GM23338 (cell line): ENCODE results near the gene TRPC4.

Experiments used
- CREB1 ChIP-seq: fragments of 250-450 bp; sonication (Bioruptor Pico); IDR thresholded peaks from 2 replicates; pipeline ENCODE4 v1.5.0; 2020; ENCODE audit warnings: low read depth, mild to moderate bottlenecking, moderate library complexity
- CTCF ChIP-seq, 2 experiments: fragments of 200-600 bp in 1 of 2; sonication (generic) in 1 of 2; conservative IDR thresholded peaks; 2 replicates each; pipeline versions ENCODE4 v1.5.1 to v1.6.1; 2016 to 2017; ENCODE audit warnings: antibody characterized with exemption in 2 of 2, low read depth in 2 of 2, mild to moderate bottlenecking in 2 of 2, moderate library complexity in 1 of 2
- EZH2 ChIP-seq: fragments of 200-600 bp; sonication (generic); IDR thresholded peaks from one replicate; pipeline ENCODE4 v1.8.0; 2017; ENCODE audit warnings: antibody characterized with exemption, mild to moderate bottlenecking, low read depth; ENCODE audit not compliant: unreplicated experiment
- EZH2phosphoT487 ChIP-seq: fragments of 200-600 bp; sonication (generic); IDR thresholded peaks from one replicate; pipeline ENCODE4 v1.8.1; 2018; ENCODE audit warnings: antibody characterized with exemption; ENCODE audit not compliant: unreplicated experiment
- POLR2AphosphoS5 ChIP-seq: IDR thresholded peaks from 2 replicates; pipeline ENCODE4 v1.6.1; 2016; ENCODE audit warnings: antibody characterized with exemption, low read depth
- REST ChIP-seq: IDR thresholded peaks from one replicate; pipeline ENCODE4 v1.6.1; 2018; ENCODE audit warnings: antibody characterized with exemption; ENCODE audit not compliant: unreplicated experiment

DNA sequence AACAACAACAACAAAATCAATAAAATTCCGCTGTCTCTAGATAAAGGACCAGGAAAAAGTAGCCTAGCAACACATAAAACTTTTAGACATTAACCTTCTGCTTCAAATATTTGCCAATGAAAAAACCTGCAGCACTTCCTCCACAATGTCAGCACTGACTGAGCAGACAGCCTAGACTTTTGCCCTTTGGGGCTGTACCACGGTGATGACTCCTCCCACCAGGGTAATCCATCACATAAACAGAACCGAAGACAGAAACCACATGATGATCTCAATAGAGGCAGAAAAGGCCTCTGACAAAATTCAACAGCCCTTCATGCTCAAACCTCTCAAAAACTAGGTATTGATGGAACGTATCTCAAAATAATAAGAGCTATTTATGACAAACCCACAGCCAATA is 30.2 kb upstream of the TRPC4 start:
- TF ChIP-seq EZH2, result no peak
- TF ChIP-seq CTCF (conservative IDR thresholded peaks at IDR 0.05; ENCODE audit: low read depth in 2 of 2), result no peak
- TF ChIP-seq POLR2AphosphoS5, result no peak
- no peak for TF ChIP-seq EZH2phosphoT487
- TF ChIP-seq REST, result no peak
- TF ChIP-seq CREB1 (CRISPR knock-in tag), result no peak
